ENCODE data around the gene FAM13A. TPM values are rescaled to one million over a fixed set of nuclear protein-coding genes. Genes with fewer than 3 reads are reported as not detected.

The FAM13A gene
- total RNA-seq, 1 donor from 2014 or later = 40.3 TPM

GRCh38 chr4:88965053-88965452 is 91.9 kb downstream of the FAM13A start:
- Histone ChIP-seq H3K79me2 (ENCODE audit: low read depth) (no peaks in the 10 kb centered on the region), H3K9ac (no peak overlapping the region), H3K9me3 (ENCODE audit: low read depth) (no peaks in the 10 kb centered on the region), H2AFZ (replicated peaks) (no peak overlapping the region), H3K4me2 (no peak overlapping the region), H3K4me3 (no peak overlapping the region), H3K36me3 (no peaks in the 10 kb centered on the region), H3F3A (ENCODE audit: low read depth) (no peaks in the 10 kb centered on the region), H3K27me3 (no peaks in the 10 kb centered on the region), H4K20me1 (ENCODE audit: low read depth) (peaks cover 6% of the 10 kb centered on the region), H3K4me1 (peaks cover 11% of the 10 kb centered on the region), H3K27ac (no peak overlapping the region)
- Mint-ChIP-seq H3K4me1 (no peaks in the 10 kb centered on the region), H3K27me3 (ENCODE audit: insufficient read depth, low read depth) (peaks cover 3% of the 10 kb centered on the region), H3K36me3 (peaks cover 2% of the 10 kb centered on the region), H3K27ac (no peak overlapping the region), H3K9me3 (no peaks in the 10 kb centered on the region), H3K4me3 (no peak overlapping the region)
- TF ChIP-seq CTCF (IDR thresholded peaks at IDR 0.05) = no peak
- no peak for TF ChIP-seq EZH2 (IDR thresholded peaks at IDR 0.05)
- TF ChIP-seq EZH2phosphoT487 (IDR thresholded peaks at IDR 0.05) = no peak
- DNase-seq (ENCODE audit: low spot score) = no peak

GRCh38 chr4:88964450-88964849 is 92.5 kb downstream of the FAM13A start:
- H3K27me3 Mint-ChIP-seq (ENCODE audit: insufficient read depth, low read depth) = peaks cover 3% of the 10 kb centered on the region
- TF ChIP-seq EZH2 (IDR thresholded peaks at IDR 0.05) (no peak), EZH2phosphoT487 (IDR thresholded peaks at IDR 0.05) (no peak), CTCF (IDR thresholded peaks at IDR 0.05) (no peak)
- no peak for DNase-seq (ENCODE audit: low spot score)
- Histone ChIP-seq H3K36me3 (no peaks in the 10 kb centered on the region), H2AFZ (replicated peaks) (no peak overlapping the region), H4K20me1 (ENCODE audit: low read depth) (peaks cover 3% of the 10 kb centered on the region), H3K27me3 (no peaks in the 10 kb centered on the region), H3K9ac (no peak overlapping the region), H3F3A (ENCODE audit: low read depth) (no peaks in the 10 kb centered on the region), H3K27ac (no peak overlapping the region), H3K4me3 (no peak overlapping the region), H3K4me2 (no peak overlapping the region), H3K79me2 (ENCODE audit: low read depth) (no peaks in the 10 kb centered on the region), H3K9me3 (ENCODE audit: low read depth) (no peaks in the 10 kb centered on the region), H3K4me1 (peaks cover 11% of the 10 kb centered on the region)
- no peaks in the 10 kb centered on the region for H3K4me1 Mint-ChIP-seq
- H3K4me3 Mint-ChIP-seq = no peak overlapping the region
- H3K36me3 Mint-ChIP-seq = peaks cover 2% of the 10 kb centered on the region
- H3K9me3 Mint-ChIP-seq = peaks cover under 1% of the 10 kb centered on the region
- no peak overlapping the region for H3K27ac Mint-ChIP-seq

GRCh38 chr4:88963817-88964216 is 93.2 kb downstream of the FAM13A start:
- Histone ChIP-seq H3K4me3 (no peak overlapping the region), H3K4me1 (peaks cover 11% of the 10 kb centered on the region), H2AFZ (replicated peaks) (no peak overlapping the region), H3F3A (ENCODE audit: low read depth) (no peaks in the 10 kb centered on the region), H3K4me2 (no peak overlapping the region), H4K20me1 (ENCODE audit: low read depth) (peaks cover 3% of the 10 kb centered on the region), H3K27ac (no peak overlapping the region), H3K36me3 (no peaks in the 10 kb centered on the region), H3K27me3 (no peaks in the 10 kb centered on the region), H3K9me3 (ENCODE audit: low read depth) (no peaks in the 10 kb centered on the region), H3K9ac (no peak overlapping the region), H3K79me2 (ENCODE audit: low read depth) (no peaks in the 10 kb centered on the region)
- peaks cover 6% of the 10 kb centered on the region for H3K9me3 Mint-ChIP-seq
- H3K4me3 Mint-ChIP-seq = no peak overlapping the region
- DNase-seq (ENCODE audit: low spot score) = no peak
- H3K36me3 Mint-ChIP-seq = peaks cover 5% of the 10 kb centered on the region
- no peak for TF ChIP-seq CTCF (IDR thresholded peaks at IDR 0.05)
- TF ChIP-seq EZH2phosphoT487 (IDR thresholded peaks at IDR 0.05) = no peak
- no peak for TF ChIP-seq EZH2 (IDR thresholded peaks at IDR 0.05)
- H3K4me1 Mint-ChIP-seq = no peaks in the 10 kb centered on the region
- no peak overlapping the region for H3K27ac Mint-ChIP-seq
- H3K27me3 Mint-ChIP-seq (ENCODE audit: insufficient read depth, low read depth) = peaks cover 3% of the 10 kb centered on the region

Data from neural progenitor cell (in vitro differentiated cells).